Brain microvascular endothelial cell (primary cell): Measurements from ENCODE around the gene KATNBL1.
"Not testable (repeated sequence)": the region's sequence is repeated elsewhere in the genome, so short reads cannot be mapped to it uniquely, and the experiment has no call there.

Experiments
- DNase-seq: peaks from one replicate; pipeline ENCODE4 v3.0.0-alpha.2; 2020
- H3K27ac ChIP-seq: fragments of 250-450 bp; sonication (Bioruptor Pico); 2 replicates; pipeline ENCODE4 v1.5.1; 2020; ENCODE audit warnings: mild to moderate bottlenecking, moderate library complexity
- H3K27me3 ChIP-seq: fragments of 250-450 bp; sonication (Bioruptor Pico); replicated peaks from 2 replicates; pipeline ENCODE4 v1.5.1; 2020; ENCODE audit warnings: mild to moderate bottlenecking
- H3K36me3 ChIP-seq: fragments of 250-450 bp; sonication (Bioruptor Pico); replicated peaks from 2 replicates; pipeline ENCODE4 v1.5.1; 2020; ENCODE audit warnings: mild to moderate bottlenecking
- H3K4me3 ChIP-seq: 2 replicates; pipeline ENCODE4 v1.5.1; 2011; ENCODE audit warnings: low read depth, mild to moderate bottlenecking, control low read depth, low read length, moderate library complexity
- in situ Hi-C: cut with HindIII; loops from 2 replicates; pipeline ENCODE4 v1.10.0; 2017; ENCODE audit warnings: low sequenced_read_pairs, low pct_ligation_motif_present
- TF ChIP-seq, protein P1 (sequence below): IDR thresholded peaks from 2 replicates; pipeline ENCODE4 v1.5.1; 2011; ENCODE audit warnings: low read depth, mild to moderate bottlenecking, moderate library complexity, low read length, control low read depth, inconsistent platforms; ENCODE audit errors: missing control alignments

The KATNBL1 gene

DNA sequence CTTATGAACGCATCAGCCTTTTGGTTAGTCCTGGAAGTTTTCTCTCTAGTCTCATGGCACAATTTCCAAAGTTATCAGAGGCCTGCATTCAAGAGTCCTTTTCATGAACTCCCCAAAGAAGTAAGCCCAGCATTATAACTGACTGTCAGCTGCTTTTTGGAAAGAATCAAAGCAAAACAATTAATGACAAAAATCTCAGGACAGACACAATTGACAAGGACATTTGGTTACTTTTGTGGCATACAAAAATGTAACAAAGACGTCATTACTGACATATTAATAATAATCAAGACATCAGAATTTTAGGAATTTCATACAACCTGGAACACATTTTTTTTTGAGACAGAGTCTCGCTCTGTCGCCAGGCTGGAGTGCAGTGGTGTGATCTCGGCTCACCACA is 21.2 kb downstream of the KATNBL1 start:
- peak; percentile 9 for DNase-seq
- in situ Hi-C loops = no loop called here
- TF ChIP-seq, protein P1, sequence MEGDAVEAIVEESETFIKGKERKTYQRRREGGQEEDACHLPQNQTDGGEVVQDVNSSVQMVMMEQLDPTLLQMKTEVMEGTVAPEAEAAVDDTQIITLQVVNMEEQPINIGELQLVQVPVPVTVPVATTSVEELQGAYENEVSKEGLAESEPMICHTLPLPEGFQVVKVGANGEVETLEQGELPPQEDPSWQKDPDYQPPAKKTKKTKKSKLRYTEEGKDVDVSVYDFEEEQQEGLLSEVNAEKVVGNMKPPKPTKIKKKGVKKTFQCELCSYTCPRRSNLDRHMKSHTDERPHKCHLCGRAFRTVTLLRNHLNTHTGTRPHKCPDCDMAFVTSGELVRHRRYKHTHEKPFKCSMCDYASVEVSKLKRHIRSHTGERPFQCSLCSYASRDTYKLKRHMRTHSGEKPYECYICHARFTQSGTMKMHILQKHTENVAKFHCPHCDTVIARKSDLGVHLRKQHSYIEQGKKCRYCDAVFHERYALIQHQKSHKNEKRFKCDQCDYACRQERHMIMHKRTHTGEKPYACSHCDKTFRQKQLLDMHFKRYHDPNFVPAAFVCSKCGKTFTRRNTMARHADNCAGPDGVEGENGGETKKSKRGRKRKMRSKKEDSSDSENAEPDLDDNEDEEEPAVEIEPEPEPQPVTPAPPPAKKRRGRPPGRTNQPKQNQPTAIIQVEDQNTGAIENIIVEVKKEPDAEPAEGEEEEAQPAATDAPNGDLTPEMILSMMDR = no peak
- Histone ChIP-seq H3K4me3 (no peak overlapping the region), H3K27ac (peak overlapping the region; percentile 55), H3K27me3 (no peaks in the 10 kb centered on the region), H3K36me3 (no peaks in the 10 kb centered on the region)

GRCh38 chr15:34185666-34186065 is 24.2 kb downstream of the KATNBL1 start:
- Histone ChIP-seq H3K27me3 (no peaks in the 10 kb centered on the region), H3K4me3 (no peak overlapping the region), H3K36me3 (no peaks in the 10 kb centered on the region), H3K27ac (no peak overlapping the region)
- in situ Hi-C loops = no loop called here
- DNase-seq = no peak
- TF ChIP-seq, protein P1 = no peak

DNA sequence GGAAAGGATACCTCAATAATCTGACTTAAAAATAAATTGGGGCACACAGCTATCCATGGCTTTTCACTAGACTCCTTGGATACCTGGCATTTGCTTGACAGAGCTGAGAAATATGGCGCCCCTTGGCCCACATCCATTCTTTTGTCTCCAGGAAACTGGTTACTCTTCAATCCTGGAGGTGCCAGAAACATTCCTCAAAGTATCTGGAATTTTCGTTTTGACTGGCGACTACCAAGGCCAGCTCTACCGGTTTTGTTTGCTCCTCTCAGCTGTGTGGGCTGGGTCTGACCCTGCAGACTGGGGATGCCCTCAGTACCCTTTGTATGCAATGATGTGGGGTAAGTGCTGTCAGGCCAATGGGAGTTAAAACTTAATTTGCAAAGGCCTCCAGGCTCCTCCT is 27.0 kb downstream of the KATNBL1 start:
- no peak for DNase-seq

DNA sequence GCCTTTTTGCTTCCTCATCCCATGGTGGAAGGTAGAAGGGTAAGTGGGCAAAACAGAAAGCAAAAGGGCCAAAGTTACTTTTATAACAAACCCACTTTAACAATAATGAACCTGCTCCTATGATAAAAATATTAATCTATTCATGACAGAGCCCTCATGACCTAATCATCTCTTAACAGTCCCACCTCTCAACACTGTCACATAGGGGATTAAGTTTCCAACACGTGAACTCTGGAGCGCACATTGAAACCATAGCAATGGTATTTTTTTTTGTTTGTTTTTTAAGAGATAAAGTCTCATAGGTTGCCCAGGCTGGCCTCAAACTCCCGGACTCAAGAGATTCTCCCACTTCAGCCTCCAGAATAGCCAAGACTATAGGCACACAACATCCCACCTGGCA is 30.7 kb downstream of the KATNBL1 start:
- Histone ChIP-seq H3K4me3 (no peak overlapping the region), H3K36me3 (no peaks in the 10 kb centered on the region), H3K27me3 (no peaks in the 10 kb centered on the region), H3K27ac (no peak overlapping the region)
- TF ChIP-seq, protein P1 = no peak
- DNase-seq = no peak
- in situ Hi-C loops = no loop called here

More for the DNA sequence above, 27.0 kb downstream of the KATNBL1 start:
- in situ Hi-C loops = no loop called here
- no peaks in the 10 kb centered on the region for H3K36me3 ChIP-seq
- no peak overlapping the region for H3K4me3 ChIP-seq
- no peak overlapping the region for H3K27ac ChIP-seq
- H3K27me3 ChIP-seq = no peaks in the 10 kb centered on the region
- TF ChIP-seq, protein P1 = no peak

- H3K27ac ChIP-seq, DNase-seq, H3K4me3 ChIP-seq, in situ Hi-C loops, H3K27me3 ChIP-seq: not testable (repeated sequence)
- H3K36me3 ChIP-seq = peaks cover 16% of the 10 kb centered on the region
Observed at GRCh38 chr15:34165987-34166573, 43.8 kb downstream of the KATNBL1 start.

GRCh38 chr15:34161329-34161963 is 48.5 kb downstream of the KATNBL1 start:
- no peaks in the 10 kb centered on the region for H3K27me3 ChIP-seq
- peaks cover 22% of the 10 kb centered on the region for H3K36me3 ChIP-seq
- H3K4me3 ChIP-seq = no peak overlapping the region
- no peak overlapping the region for H3K27ac ChIP-seq
- no peak for DNase-seq
- TF ChIP-seq, protein P1 = no peak
- in situ Hi-C loops = no loop called here
